ELF-1 (cell line): ENCODE results near the gene PCDH9.
"Not testable (repeated sequence)": the region's sequence is repeated elsewhere in the genome, so short reads cannot be mapped to it uniquely, and the experiment has no call there.

Experiments
- DNase-seq: peaks from one replicate; pipeline ENCODE4 v3.0.0-alpha.2; 2016; ENCODE audit warnings: low read depth, low spot score

PCDH9 gene

DNA sequence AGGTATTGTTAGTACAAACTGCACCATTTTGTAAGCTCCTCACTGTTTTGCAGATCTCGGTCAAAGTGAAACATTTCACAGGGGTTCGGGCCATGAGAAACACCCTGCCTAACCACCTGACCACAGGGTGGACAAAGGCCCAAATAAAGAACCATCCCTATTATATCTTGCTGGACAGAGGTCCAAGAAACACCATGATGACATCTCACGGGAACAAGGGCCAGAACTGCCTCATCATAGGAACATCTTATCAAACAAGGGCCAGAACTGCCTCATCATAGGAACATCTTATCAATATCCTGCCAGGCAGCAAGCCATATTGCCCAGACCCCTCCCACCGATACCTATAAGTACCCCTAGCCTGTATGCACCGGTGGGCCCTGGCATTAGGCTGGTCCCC lies 99.7 kb downstream of the PCDH9 start:
- no peak for DNase-seq

DNA sequence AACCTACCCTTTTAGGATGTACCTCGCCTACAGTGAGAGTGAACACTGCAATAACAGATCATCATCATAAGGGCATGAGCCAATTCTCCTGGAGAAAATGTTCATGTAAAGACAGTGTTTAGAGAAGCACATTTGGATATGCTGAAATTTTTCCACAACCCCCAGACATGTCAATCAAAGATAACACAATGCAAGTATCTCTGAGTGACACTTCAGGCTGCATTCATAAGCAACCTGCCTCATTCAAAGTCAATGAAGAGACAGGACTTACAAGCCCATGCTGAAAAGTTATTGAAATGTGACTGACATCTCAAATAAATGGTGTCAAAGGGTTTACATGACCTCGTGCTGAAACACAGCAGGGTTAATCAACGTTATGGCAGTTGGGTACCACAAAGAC lies 102.0 kb downstream of the PCDH9 start:
- DNase-seq, result no peak

DNA sequence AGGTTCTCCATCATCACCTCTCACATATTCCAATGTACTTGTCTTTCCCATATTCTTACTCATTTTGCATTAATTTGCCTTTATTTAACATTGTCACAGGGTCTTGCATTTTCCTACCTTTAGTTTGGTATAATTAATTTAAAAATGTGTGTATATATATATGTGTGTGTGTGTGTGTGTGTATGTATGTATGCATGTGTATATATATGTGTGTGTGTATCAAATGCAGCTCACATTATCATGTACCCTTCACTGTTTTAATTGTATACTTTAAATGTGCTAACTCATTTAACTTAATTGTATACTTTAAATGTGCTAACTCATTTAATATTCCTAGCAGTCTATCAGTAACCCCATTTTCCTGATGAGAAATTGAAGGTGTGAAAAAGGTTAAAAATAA lies 104.5 kb downstream of the PCDH9 start:
- DNase-seq, result no peak

DNA sequence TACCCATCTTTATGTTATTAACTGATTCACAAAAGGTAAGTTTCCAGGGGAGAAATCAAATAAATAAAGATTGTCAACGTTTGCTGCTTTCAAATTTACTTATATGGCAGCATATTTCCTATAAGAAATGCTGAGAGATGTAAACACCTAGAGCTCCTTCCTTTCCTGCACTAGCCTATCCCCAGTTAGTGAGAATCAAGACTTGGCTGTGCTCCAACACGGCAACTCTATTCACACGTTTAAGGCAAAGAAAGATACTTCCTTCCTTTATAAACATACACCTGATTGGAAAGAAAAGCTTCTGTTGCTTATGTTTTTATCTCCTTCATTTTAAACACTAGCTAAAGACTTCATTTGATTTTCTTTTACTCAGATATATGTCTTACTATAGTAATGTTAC lies 107.0 kb downstream of the PCDH9 start:
- no peak for DNase-seq

DNA sequence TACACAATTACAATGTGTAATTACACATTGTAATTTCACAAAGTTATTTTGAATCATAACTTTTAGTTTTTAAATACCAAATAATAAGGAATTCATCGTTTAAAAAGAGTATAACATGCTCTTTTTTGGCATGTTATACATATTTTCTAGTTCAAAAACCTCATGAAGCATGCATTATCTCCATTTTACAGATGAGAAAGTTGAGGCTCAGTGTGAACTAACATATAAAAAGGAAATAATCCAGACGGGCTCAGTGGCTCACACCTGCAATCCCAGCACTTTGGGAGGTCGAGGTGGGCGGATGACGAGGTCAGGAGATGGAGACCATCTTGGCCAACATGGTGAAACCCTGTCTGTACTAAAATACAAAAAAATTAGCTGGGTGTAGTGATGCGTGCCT lies 107.9 kb downstream of the PCDH9 start:
- DNase-seq, result no peak

DNA sequence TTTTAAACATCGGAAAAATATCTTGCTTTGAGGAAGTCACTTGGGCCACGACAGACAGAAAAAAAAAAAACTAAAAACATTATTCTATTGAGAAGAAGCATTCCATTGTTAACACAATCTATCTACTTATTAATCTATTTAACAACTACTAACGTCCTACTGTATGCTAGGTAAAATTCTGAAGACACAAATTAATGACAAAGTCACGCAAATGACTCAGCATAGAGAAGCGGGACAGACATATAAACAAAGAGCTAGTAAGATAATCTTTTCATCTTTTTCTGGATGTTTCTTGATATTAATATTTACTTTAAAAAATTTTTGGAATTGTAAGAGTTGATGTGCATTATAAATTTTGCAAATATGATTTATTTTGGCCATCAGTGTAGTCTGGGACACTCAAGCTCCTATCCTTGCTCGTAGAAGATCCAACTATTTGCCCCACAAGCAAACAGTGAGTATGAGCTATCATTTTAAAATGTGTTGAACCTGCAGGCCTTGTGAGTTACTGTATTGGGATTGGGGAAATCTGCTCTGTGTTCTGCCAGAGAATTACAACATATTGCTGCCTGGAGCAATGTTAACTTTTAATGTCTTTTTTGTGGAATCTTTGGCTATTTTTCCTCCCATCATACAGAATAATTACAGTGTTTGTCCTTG lies 109.1 kb downstream of the PCDH9 start:
- DNase-seq, result no peak

DNA sequence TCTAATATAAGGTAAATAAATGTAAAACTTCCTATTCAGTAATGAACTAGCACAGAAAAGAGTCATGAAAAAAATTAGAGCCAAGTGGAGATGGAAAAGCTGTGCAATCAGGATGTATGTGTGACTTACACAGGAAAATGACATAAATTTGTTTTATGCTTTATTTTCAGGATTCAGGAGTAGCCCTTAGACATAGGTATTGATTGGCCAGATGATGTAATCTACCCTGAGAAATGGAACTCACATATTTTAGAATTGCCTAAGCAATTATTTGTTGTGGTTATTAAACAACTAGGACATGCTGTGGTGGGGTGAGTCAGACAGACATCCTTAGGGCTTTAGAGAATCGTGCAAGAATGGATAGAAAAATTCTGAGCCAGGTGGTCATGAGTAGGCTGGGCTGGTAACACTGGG lies 110.6 kb downstream of the PCDH9 start:
- DNase-seq, result no peak

DNA sequence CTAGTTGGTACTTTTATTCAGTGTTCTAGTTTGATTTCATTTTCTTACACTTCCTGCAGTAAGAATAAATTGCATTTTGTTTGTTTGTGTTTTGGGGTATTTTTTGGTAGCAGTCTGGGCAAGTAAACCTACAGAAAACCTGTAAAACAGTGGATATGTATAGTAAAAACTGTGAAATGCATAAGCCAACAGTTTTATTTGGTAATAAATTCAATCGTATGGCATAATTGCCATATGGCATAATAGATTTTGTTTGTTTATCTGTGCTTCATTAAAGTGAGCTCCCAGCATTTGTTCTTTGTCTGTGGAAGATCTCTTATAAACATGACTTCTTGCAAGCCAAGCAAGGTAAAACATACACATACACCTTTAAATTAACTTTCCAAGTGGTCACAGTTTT lies 111.9 kb downstream of the PCDH9 start:
- no peak for DNase-seq

DNA sequence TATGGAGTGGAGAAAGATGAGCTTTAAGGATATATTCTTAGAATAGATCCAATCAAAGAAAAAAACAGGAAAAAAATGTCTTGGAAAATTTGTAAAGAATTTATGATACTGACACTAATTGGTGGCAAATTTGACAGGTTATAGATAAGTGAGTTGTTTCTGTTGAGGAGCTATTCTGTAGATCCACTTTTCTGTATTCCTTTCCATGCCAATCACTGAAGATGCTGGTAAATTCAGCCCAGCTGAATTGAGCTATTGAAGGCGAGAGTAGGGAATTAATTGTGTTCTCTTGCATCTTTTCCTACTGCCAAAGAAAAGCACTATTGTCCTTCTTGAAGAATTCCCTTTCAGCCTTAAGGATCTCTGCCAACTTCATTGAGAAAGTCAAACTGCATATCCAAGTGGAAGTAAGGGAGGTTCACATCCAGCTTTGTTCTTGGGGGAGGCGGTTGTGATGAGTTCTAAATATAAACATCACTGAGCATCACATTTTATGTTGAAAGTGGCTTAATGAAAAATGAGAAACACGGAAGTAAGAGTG lies 113.1 kb downstream of the PCDH9 start:
- no peak for DNase-seq

DNA sequence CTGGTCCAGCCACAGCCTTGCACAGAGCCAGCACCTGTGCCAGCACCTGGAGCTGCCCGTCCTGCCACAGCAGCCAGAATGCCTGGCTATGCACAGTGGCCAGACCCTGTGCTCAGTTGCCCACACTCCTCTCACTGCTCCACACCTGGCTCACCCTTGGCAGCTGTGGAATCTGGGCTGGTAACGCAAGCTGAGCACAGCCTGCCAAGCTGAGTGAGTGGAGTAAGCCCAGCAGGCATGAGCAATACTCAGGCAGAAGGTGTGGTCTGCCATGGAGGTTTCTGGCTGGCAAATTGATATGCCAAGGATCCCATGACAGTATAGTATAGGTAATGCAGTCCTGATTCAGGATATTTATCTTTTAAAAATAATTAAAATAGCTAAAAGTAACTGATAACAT lies 122.2 kb downstream of the PCDH9 start:
- DNase-seq, result no peak

DNA sequence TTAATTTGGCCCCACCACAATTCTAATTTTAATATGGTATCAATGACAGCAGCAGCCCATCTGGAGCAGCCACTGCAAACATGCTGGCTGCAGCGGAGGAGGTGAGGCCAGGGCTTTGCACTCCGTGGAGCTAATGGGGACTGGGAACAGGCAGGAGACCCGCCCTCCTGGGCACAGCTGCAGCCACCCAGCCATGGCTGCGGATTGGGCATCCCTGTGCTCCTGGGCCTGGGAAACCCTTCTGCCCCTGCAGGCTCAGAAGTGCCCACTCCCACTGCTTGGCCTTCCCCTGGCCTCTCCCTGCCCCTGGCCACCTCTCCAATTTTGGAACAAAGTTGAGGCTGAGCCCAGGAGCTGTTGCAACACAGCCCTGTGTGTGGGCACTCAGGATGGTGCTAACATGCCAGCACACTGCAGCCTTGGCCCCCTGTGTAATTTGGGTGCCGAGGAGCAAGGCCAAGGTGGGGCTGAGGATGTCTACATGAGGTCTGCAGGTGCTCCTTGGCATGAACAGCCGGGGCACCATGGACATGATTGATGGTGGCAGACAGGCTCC lies 123.6 kb downstream of the PCDH9 start:
- DNase-seq, result no peak

DNA sequence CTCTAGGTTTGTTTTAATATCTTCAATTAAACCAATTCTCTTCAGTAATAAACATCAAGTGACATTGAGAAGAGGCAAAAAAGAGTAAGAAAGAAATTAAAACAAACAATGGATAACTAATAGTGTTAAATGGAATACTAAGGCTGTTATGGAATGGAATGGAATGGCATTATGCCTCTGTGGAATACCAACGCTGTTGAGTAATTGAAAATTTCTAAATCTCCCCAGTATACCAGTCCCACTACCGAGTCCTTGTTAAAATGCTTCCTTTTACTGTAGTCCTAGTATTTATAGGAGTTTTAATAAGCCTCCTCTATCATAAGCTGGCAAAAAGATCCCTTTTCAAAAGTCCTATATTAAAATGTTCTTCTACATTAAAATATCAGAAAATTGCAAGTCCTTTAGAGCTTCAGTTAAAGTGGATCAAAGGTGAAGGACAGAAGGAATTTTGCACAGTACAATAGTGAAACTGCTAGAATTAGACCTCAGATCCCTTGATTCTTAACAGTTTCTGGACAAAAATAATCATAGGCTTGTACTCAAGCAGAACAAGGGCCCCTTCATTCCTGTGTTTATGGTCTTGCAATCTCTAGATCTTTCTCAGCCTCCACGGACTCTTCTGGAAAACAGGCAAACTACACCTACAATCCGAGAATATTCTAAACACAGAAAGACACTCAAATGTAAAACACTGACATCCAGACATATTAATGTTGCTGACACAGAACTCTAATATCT lies 128.2 kb downstream of the PCDH9 start:
- no peak for DNase-seq

DNA sequence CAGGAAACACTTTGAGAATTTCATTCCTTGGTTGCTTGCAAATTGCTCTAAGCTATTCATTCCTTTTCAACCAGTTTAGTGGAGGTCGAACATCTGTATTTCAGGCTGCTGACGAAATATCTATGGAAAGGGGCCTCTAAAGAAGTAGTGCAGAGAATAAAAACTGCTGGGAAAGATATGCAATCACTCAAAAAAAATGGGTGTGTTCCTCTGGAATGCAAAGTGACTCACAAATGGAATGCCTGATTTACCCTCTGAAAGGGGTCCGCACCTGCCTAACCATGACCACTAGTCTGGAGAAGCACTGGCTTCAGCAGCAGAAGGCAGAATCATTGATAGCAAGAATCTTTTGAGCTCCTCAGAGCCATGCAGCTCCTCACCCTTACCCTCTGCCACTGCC lies 129.4 kb downstream of the PCDH9 start:
- DNase-seq, result peak; percentile 18

DNA sequence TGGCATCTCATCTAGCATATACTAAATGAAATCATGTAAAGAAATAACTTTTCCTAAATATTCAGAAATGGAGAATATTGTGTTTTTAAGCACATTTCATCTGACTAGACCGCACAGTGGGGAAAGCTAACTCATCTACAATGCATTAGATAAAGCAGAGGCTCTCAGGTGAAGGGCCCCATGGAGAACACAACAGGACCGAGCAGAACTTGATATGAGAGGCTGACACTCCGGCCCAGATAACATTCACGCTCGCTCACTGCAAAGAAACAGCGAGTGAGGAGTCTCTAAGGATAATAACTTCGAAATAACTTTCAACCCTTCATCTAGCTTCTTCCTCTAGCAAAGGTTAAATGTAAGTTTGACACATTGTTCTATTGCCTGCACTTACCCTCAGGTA lies 130.6 kb downstream of the PCDH9 start:
- DNase-seq, result no peak

DNA sequence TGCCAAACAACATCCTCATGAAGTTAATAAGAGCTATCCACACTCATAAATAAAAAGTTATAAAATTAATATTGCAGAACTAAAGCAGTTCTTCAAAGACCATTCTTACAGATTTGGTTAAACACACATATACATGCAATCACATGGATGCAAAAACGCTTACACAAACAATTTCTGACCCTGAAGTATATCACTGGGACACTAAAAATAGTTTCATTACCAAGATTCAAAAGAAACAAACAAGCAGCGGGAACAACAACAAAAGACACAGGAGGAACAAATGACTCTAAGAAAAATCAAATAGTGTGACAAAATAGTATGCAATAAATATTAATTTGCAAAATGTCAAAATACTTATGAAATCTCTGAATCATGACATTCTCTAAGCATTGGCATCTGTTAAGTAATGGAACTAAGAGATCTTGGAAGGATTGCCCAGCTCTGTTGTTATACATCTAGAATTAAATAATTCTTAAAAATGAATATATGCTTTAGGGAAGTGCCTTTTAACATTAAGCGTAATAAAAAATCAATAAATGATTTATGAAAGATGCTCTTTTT lies 132.2 kb downstream of the PCDH9 start:
- DNase-seq, result no peak

DNA sequence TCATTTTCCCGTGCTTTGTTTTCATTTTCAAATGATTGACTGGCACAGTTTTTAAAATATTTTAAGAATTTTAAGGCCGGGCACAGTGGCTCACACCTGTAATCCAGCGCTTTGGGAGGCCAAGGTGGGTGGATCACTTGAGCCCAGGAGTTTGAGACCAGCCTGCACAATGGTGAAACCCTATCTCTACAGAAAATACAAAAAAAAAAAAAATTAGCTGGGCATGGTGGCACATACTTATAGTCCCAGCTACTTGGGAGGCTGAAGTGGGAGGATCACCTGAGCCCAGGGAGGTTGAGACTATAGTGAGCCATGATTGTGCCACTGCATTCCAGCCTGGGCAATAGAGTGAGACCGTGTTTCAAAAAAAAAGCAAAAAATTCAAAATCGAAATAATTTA lies 133.2 kb downstream of the PCDH9 start:
- DNase-seq, result not testable (repeated sequence)

DNA sequence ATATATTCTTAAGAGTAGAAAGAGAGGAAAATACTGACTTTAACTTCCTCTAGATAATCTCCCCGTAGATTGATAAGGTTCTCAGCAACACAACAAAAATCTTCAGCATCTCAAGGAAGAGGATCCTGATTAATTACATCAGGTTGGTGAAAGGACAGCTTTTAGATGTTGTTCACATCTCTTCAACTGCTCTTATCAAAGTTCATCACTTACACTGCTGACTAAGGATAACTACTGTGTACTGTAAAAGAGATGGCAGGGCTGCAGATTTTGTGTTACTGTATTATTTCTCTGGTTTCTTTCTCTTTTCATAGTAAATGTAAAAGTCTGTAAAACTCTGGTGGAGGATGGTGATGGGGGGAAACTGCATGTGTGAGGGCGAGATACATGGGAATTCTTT lies 133.7 kb downstream of the PCDH9 start:
- DNase-seq, result no peak

DNA sequence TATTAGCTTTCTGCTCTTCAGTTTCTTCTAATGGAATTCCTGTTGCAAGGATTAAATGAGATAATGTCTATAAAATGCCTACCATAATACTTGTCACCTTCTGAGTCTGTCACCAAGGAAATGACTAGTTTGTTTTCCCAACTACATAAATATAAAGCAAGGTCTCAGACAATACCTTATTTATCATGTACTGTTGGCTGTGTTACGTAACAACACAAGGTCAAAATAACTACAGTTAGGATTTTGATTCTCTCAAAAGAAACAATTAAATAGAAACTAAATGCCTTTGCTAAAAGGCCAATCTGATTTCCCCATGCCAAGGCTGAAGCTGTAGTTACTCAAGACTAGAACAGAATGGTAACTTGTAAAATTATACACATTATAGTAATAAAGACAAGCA lies 134.5 kb downstream of the PCDH9 start:
- DNase-seq, result no peak

DNA sequence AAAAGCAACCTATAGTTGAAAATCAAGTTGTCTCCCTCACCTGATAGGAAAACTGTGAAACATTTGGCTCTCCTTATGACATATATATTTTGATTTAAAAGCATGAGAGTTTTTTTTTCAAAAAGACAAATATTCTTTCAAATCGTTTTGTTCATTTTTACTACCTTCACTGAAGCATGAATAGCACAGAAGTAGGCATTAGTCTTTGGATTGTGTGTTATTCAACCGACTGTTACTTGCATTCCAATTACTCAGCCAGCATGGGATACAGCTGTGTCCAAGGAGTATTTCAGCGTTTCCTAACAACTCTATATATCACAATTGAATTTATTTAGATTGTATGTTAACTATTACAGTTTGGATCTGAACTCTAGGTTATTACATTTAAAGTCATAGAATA lies 135.2 kb downstream of the PCDH9 start:
- DNase-seq, result no peak

DNA sequence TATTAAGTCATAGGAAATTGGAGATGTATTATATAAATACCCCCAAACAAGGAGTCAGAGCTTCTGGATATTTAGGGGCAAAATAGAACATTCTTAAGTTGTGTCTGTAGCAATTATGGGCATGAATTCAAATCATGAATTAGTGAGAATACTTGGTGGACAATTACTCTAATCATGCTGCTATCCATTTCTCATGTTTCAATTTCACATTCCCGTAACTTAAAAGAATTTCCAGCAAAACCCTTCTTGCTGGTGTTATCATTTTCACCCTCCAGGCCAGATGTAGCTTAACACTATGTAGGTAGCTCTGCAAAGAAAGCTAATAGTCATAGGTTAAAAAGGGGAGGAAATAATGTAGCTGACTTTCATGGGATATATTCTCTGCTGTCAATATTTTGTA lies 136.1 kb downstream of the PCDH9 start:
- no peak for DNase-seq

DNA sequence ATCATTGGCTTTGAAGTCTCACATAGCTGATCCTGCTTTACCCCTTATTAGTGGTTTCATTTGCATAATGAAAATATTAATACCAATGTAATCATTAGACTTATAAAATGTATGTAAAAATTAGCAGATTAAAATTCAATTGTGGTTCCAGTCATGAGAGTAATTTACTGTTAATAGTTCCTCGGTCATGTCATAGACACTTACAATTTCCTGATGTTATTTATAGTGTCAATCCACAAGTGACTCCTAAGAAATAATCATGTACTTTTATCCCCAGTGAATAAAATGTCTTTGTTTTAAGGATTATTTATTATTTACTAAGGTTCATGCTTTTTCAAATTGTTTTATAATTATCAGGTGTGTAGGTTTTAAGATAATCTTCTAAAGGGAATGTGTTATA lies 138.5 kb downstream of the PCDH9 start:
- no peak for DNase-seq

DNA sequence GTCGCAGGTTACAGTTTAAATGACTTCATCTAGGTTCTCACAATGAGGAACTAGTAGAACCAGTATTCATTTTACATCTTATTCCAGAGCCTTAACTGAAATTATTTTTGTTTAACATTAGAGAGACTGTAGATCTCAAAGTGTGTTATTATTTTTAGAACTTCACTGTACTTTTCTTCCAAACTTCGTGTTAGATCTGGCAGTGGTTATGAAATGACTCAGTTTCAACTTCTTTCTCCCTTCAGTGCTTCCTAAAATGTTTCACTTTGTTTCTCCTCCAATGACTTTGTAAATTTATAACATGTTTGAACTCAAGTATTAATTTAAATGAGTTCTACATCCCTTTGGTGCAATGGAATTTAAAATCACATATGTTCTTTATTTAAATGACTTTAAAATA lies 139.3 kb downstream of the PCDH9 start:
- no peak for DNase-seq

DNA sequence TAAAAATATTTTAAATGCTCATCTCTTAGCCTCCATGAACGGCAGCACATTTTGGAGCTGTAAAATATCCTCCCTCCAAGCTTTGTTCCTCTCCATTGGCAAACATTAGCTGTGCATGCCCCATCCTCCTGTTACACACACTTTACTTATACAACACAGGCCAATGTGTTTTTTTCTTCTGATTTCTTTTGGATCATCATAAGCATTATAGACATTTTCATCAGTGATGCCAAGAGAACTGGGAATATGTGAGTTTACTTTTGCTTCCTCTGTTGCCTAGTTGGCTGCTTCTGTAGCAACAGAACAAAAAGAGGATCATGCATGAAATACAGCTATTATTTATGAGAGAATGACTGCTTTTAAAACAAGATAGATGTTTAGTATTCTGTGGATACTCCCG lies 142.6 kb downstream of the PCDH9 start:
- DNase-seq, result no peak
